Endothelial cell of umbilical vein (primary cell): ENCODE measurements around the gene LTBP2. TPM values are rescaled to one million over a fixed set of nuclear protein-coding genes. Genes with fewer than 3 reads are reported as not detected.

Experiments used
- BruUV-seq: library from RNA; stranded (reverse); fragments of 400-500 nt; replicated peaks from 2 replicates; lab custom pipeline; 2021; lab: Mats Ljungman, UMichigan
- CTCF ChIA-PET: fragments of 300-600, 350-600 bp; sonication (Branson Sonifier 250); formaldehyde crosslinking; loops from one replicate; lab custom pipeline; 2021; ENCODE audit warnings: antibody characterized with exemption, inconsistent platforms; lab: Charles Lee
- POLR2A ChIA-PET: fragments of 300-600, 350-600 bp; sonication (Branson Sonifier 250); formaldehyde crosslinking; loops from one replicate; lab custom pipeline; 2021; ENCODE audit warnings: antibody characterized with exemption, inconsistent platforms; lab: Charles Lee
- DNase-seq: peaks from one replicate; pipeline ENCODE4 v3.0.0-alpha.2; 2011; ENCODE audit warnings: low read depth, low spot score
- FAIRE-seq: peaks from 2 replicates; lab custom pipeline; 2011; peaks lifted over from hg19 to GRCh38; lab: Jason Lieb, UNC
- H2AFZ ChIP-seq: 2 replicates; pipeline ENCODE4 v1.6.0; 2012; ENCODE audit warnings: low read depth, low read length, control low read depth, inconsistent platforms
- H3K27ac ChIP-seq: 2 replicates; pipeline ENCODE4 v1.5.1; 2011; ENCODE audit warnings: low read depth, mild to moderate bottlenecking, control low read depth, low read length, moderate library complexity; ENCODE audit not compliant: insufficient read depth
- H3K27me3 ChIP-seq, 2 experiments: 2 replicates each; pipeline versions ENCODE4 v1.6.0 to v1.6.1; 2011; ENCODE audit warnings: low read length in 2 of 2, mixed read lengths in 1 of 2; ENCODE audit not compliant: control insufficient read depth in 2 of 2, insufficient read depth in 2 of 2
- H3K36me3 ChIP-seq, 2 experiments: 2 replicates in 1 of 2; 3 replicates in 1 of 2; pipeline ENCODE4 v1.5.1; 2011; ENCODE audit warnings: low read length in 2 of 2, mild to moderate bottlenecking in 1 of 2, moderate library complexity in 1 of 2; ENCODE audit not compliant: control insufficient read depth in 2 of 2, insufficient read depth in 2 of 2; ENCODE audit errors: extremely low read depth in 1 of 2
- H3K4me1 ChIP-seq: 3 replicates; pipeline ENCODE4 v1.5.1; 2011; ENCODE audit warnings: mild to moderate bottlenecking, low read length; ENCODE audit not compliant: control insufficient read depth, insufficient read depth; ENCODE audit errors: extremely low read depth
- H3K4me2 ChIP-seq: 2 replicates; pipeline ENCODE4 v1.6.1; 2011; ENCODE audit warnings: low read length, control low read depth, mixed read lengths; ENCODE audit not compliant: insufficient read depth
- H3K4me3 ChIP-seq, 3 experiments: fragments of 200-600 bp in 1 of 3; sonication (generic), shearing (Covaris generic) in 1 of 3; replicated peaks in 1 of 3; 2 replicates each; pipeline ENCODE4 v1.5.1; 2011 to 2016; ENCODE audit warnings: control low read depth in 3 of 3, low read length in 3 of 3, mild to moderate bottlenecking in 2 of 3, inconsistent platforms in 1 of 3, low read depth in 1 of 3, moderate library complexity in 1 of 3; ENCODE audit not compliant: insufficient read depth in 1 of 3
- H3K79me2 ChIP-seq: 2 replicates; pipeline ENCODE4 v1.6.0; 2012; ENCODE audit warnings: low read length, inconsistent platforms; ENCODE audit not compliant: control insufficient read depth, insufficient read depth
- H3K9ac ChIP-seq: replicated peaks from 2 replicates; pipeline ENCODE3; 2011; ENCODE audit warnings: low read length, control low read depth; ENCODE audit not compliant: insufficient read depth; ENCODE audit errors: extremely low read depth
- H3K9me1 ChIP-seq: replicated peaks from 3 replicates; pipeline ENCODE4 v1.6.0; 2011; ENCODE audit warnings: mild to moderate bottlenecking, low read length; ENCODE audit not compliant: control insufficient read depth, insufficient read depth; ENCODE audit errors: extremely low read depth
- H3K9me3 ChIP-seq: replicated peaks from 2 replicates; pipeline ENCODE4 v1.5.1; 2012; ENCODE audit warnings: low read length, inconsistent platforms; ENCODE audit not compliant: control insufficient read depth, insufficient read depth
- H4K20me1 ChIP-seq: replicated peaks from 2 replicates; pipeline ENCODE3; 2011; ENCODE audit warnings: mild to moderate bottlenecking, low read length; ENCODE audit not compliant: control insufficient read depth, insufficient read depth; ENCODE audit errors: extremely low read depth
- CTCF ChIP-seq, 2 donors: IDR thresholded peaks; 1 replicate in 1 of 2; 2 replicates in 1 of 2; pipeline ENCODE4 v1.5.1; 2011; ENCODE audit warnings: low read length in 2 of 2, mild to moderate bottlenecking in 2 of 2, moderate library complexity in 2 of 2, control low read depth in 1 of 2, inconsistent platforms in 1 of 2, low read depth in 1 of 2; ENCODE audit not compliant: insufficient read depth in 1 of 2; ENCODE audit errors: extremely low read depth in 1 of 2
- EZH2 ChIP-seq: IDR thresholded peaks from 2 replicates; pipeline ENCODE4 v1.6.1; 2012; ENCODE audit warnings: borderline replicate concordance, low read depth, mild to moderate bottlenecking, moderate library complexity, low read length, inconsistent platforms; ENCODE audit not compliant: severe bottlenecking
- FOS ChIP-seq: IDR thresholded peaks from 2 replicates; pipeline ENCODE4 v1.6.1; 2011; ENCODE audit warnings: mild to moderate bottlenecking, low read length, moderate library complexity, borderline replicate concordance; ENCODE audit not compliant: insufficient read depth
- GATA2 ChIP-seq: IDR thresholded peaks from 2 replicates; pipeline ENCODE4 v1.7.0; 2011; ENCODE audit warnings: low read depth, mild to moderate bottlenecking, moderate library complexity, mixed read lengths, low read length; ENCODE audit not compliant: insufficient read length, insufficient read depth
- JUN ChIP-seq: IDR thresholded peaks from 2 replicates; pipeline ENCODE4 v1.6.1; 2011; ENCODE audit warnings: borderline replicate concordance, low read depth; ENCODE audit not compliant: insufficient read length, insufficient read depth
- MAX ChIP-seq: IDR thresholded peaks from 2 replicates; pipeline ENCODE4 v1.6.1; 2011; ENCODE audit not compliant: insufficient read depth, insufficient read length
- MYC ChIP-seq: IDR thresholded peaks from one replicate; pipeline ENCODE4 v1.6.1; 2011; ENCODE audit warnings: mild to moderate bottlenecking, low read depth, low read length
- POLR2A ChIP-seq: IDR thresholded peaks from 2 replicates; pipeline ENCODE4 v1.6.1; 2012; ENCODE audit warnings: low read depth, mild to moderate bottlenecking, control low read depth, low read length
- POLR2AphosphoS5 ChIP-seq: IDR thresholded peaks from 2 replicates; pipeline ENCODE4 v1.6.1; 2012; ENCODE audit warnings: low read depth, mild to moderate bottlenecking, control low read depth, low read length, moderate library complexity; ENCODE audit not compliant: insufficient read depth
- dilution Hi-C: fragments of 300-500 bp; cut with MboI; formaldehyde crosslinking; loops from one replicate; pipeline ENCODE4 v1.15.0; 2019; ENCODE audit warnings: low sequenced_read_pairs; ENCODE audit not compliant: extremely low pct_ligation_motif_present
- intact Hi-C: fragments of 100-400 bp; cut with micrococcal nuclease; formaldehyde crosslinking; loops from one replicate; pipeline ENCODE4 v1.10.0; 2022
- polyA plus RNA-seq, 4 experiments: library from polyadenylated mRNA; depleted of rRNA in 3 of 4; stranded (reverse) in 3 of 4; unstranded in 1 of 4; fragments of >200 nt; gene quantifications; 2 replicates each; pipeline versions ENCODE4 v1.2.1 to v1.2.3, GENCODE V29; 2011 to 2012; ENCODE audit warnings: missing spikeins in 1 of 4
- total RNA-seq: library from RNA; stranded (reverse); gene quantifications from 2 replicates; pipeline ENCODE4 v1.2.3, GENCODE V29; 2021

LTBP2 gene
- total and polyA plus RNA-seq, 2 donors (not counting 3 experiments of a cell fraction or from before 2014, with no cell fraction given), result 209 to 268 TPM

- H3K9ac ChIP-seq, result no peak overlapping the region
- H3K4me1 ChIP-seq, result no peaks in the 10 kb centered on the region
- dilution Hi-C loops (no loop called here), intact Hi-C loops (no loop called here)
- no peaks in the 10 kb centered on the region for H3K27me3 ChIP-seq
- ChIA-PET POLR2A (no interaction called here), CTCF (no interaction called here)
- FAIRE-seq (no peak), DNase-seq (no peak)
- H3K9me3 ChIP-seq, result no peaks in the 10 kb centered on the region
- H3K79me2 ChIP-seq, result no peaks in the 10 kb centered on the region
- no peaks in the 10 kb centered on the region for H4K20me1 ChIP-seq
- H3K36me3 ChIP-seq, result peaks cover 37 to 48% of the 10 kb centered on the region in 2 experiments
- no peak overlapping the region for H2AFZ ChIP-seq
- no peak overlapping the region for H3K4me3 ChIP-seq
- BruUV-seq, result no TSS peak
- no peak overlapping the region for H3K27ac ChIP-seq
- TF ChIP-seq JUN (no peak), MAX (no peak), POLR2AphosphoS5 (no peak), CTCF (IDR thresholded peaks at IDR 0.05; ENCODE audit: extremely low read depth in 1 of 2, insufficient read depth in 1 of 2, low read depth in 1 of 2, low read length in 2 of 2) (no peak), GATA2 (no peak), EZH2 (no peak), POLR2A (no peak), FOS (no peak), MYC (no peak)
- no peaks in the 10 kb centered on the region for H3K9me1 ChIP-seq
- no peak overlapping the region for H3K4me2 ChIP-seq
Observed at GRCh38 chr14:74514471-74514941, 97.5 kb downstream of the LTBP2 start.
